Measurements from ENCODE around the gene PXMP4.

PXMP4 gene

DNA sequence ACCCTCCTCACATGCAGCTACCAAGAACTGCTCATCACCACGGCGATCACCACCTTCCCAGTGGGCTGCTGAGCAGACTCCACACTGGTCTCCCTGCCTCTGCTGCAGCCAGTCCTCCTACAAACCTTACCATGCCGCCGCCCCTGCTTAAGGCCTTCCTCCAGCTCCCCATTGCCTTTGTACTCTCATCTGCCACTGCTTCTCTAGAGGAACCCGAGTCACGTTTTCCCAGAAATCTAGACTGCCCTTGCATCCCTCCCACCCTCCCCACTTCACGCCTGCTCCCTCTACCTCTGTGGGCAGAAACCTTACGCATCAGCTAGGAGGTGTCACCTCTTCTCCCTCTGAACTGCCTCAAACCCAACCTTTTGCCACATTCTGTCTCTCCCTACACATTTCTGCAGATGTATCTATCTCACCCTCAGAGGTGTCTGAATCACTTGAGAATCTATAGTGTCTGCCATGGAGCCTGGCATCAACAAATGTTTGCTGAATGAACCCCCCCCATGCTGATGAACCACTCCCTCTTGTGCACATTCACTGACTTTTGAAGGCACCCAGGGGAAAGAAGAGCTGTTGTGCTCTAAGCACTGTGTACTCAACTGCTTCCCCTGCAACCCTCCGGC is 38.3 kb downstream of the PXMP4 start:
- DNase-seq (ENCODE audit: low read depth), result no peak

DNA sequence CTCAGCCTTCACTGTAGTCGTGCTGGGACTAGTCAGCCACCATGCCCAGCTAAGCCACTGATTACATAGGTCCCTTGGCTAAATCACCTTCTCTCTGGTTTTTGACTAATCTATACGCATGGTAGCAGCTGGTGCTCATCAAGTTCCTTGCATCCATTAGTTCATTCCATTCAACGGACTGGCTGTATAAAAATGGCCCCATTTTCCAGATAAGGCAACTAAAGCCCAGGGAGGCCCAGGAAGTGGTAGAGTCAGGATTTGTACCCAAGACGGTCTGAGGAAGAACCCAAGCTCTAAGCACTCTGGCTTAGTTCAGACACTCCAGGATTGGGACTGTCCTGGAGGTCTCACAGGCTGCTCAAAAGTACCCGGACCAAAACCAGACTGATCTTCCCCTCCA is 38.8 kb downstream of the PXMP4 start:
- no peak for DNase-seq (ENCODE audit: low read depth)

DNA sequence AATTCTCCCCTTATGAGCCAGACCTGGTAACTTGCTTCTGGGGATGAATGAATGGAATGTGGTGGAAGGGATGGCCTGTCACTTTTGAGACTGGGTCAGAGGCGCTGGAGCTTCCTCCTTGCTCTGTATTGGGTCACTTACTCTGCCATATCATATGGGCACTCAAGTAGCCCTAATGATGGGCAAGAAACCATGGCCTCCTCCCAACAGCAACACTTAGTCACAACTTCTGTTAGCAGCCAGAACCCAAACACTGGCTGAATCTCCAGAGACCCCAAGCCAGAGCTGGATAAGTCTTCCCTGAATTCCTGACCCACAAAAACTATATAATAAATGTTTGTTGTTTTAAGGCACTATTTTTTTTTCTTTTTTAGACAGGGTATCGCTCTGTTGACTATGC is 39.4 kb downstream of the PXMP4 start:
- DNase-seq (ENCODE audit: low read depth), result no peak

DNA sequence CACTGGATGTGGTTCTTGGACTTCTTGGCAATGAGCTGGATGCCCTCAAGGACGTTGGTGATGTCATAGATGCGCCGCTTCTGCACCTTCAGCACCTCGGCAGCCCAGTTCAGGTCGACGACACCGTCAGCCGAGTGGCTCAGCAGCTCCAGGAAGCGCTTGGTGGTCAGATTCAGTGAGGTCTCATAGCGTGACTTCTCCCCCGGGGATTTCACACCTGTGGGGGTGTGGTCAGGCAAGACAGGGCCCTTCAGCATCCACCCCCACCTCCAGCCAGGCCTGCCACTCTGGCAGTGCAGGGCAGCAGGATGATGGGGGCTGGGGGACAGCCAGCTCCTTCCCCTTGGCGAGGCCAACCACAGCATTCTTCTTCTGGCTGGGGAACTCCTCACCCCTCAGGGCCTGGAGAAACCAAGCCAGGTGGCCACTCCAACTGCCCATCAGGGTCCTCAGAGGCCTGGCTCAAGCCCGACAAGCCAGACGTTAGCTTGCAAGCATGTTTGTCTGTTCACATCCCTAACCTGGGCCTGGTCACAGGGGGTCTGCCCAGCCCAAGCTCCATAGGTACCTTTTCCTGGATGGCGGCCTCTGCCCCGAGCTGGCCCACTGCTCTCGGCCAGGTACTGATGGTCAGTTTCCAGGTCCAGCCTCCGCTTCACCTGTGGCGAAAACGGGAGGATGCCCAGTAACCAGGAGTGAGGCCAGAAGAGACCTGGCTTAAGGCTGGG is 40.2 kb downstream of the PXMP4 start:
- DNase-seq (ENCODE audit: low read depth), result no peak

DNA sequence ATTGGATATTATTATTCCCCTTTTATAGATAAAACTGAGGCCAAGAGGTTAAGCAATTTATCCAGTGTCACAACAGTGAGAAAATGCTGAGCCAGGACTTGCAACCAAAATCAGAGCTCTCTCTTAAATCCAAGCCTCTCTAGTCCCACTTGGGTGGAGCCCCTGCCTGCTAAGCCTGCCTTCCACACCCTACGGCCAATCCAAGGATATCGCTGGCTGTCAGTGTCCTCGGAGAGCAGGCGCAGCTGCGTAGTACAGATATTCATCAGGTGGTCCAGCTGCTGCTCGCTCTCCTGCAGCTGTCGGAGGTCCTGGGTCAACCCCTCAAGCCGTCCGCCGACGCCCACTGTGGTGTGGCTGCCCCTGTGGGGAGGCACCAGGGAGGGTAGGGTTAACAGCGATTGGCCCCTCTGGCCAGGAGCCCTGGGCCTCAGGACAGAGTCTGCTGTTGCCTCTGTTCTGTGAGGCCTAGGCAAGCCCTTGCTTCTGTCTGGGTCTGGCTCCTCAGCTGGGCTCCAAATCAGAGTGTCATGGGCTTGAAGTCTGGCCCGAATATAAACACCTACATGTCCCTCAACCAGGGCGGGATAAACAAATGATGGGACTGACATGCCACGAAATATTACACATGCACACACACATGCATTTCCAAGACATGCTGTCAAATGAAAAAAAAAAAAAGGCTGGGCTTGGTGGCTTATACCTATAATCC is 42.0 kb downstream of the PXMP4 start:
- no peak for DNase-seq (ENCODE audit: low read depth)

DNA sequence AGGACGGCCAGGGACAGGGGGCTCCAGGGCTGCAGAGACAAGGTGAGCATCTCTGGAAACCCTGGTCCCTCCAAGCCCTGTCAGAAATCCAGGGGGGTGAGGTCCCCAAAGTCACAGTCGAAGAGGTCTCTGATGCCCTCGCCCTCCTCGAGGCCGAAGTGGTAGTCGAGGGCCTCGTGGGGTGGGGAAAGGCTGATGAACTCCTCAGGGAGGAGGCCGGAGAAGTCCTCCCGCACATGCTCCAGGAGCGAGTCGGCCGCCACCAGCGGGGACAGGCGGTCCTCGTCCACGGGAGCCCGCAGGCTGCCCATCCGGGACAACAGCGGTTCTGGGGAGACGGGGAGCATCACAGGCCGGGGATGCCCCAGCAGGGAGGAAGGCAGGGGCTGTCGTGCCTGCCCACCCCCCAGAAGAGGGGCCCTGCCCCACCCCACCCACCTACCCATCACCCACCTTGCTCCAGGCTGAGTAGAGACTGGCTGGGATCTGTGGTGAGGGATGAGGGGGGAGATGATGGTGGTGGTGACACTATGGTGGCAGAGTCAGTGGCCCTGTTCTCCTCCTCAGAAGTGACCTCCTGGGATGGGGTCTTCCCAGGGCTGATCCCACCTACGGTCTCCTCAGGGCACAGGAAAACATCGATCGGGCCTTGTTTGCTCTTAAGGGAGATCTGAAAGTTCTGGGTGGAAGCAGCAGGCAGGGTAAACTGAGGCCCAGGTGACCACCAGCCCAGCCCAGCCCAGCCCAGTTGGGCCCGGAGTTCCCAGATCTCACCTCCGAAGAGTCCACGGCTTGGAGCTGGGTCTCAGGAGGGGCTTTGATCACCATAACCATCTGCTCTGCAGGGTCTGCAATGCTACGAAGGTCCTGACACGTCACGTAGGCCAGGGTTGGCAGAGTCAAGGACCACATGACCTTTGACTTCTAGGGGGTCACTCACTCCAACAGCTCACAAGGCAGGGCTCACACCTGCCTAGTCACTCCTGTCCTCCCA is 43.2 kb downstream of the PXMP4 start:
- no peak for DNase-seq (ENCODE audit: low read depth)

DNA sequence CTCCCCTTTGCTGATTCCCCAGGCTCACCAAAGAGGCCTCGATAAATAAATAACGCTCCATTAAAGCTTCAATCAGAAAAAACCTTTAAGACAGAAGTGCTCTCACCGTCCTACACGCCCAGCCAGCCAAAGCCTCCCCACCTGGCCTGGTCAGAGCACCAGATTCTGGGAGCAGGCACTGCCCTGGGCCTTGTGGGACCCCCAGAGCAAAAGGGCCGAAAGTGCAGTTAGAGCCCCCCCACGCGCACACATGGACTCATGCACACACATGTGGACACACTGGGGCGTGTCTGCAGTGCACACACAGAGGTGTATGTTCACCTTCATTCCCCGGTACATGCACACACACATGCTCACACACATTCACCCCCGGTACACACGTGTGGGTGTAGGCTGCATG is 44.0 kb downstream of the PXMP4 start:
- no peak for DNase-seq (ENCODE audit: low read depth)

DNA sequence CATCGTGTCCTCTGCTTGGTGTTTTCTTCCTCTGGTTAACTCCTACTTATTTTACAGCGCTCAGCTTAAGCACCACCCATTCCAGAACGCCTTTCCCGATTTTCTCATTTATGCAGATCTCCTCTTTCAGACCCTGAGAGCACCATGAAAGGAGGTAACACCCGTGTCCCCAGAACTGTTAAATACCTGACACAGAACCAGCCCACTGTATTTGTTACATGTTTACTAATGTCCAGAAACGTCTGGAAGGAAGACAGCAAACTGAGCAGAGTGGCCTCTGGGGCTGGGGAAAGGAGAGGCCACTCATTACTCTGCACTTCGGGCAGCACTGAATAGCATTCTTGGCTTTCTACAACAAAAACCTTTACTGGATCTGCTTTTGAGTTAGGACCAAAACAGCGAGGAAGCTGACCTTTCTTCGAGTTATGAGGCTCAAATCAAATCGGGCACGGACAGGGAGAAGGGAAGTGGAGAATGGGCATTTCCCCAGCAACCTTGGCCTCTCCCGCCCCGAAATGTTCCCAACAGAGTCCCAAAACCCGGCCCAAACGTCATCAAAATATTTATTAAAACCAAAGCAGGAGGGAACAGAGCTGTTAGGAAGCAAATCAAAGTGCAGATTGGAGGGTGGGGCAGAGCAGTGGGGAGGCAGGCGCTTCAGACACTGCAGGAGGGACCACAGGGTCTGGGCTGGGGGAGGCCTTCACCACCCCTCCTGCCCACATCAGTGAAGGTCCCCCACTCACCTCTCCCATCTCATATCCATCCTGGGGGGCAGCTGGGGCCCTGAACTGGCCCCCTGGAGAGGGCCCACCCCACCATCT is 44.8 kb downstream of the PXMP4 start:
- no peak for DNase-seq (ENCODE audit: low read depth)

DNA sequence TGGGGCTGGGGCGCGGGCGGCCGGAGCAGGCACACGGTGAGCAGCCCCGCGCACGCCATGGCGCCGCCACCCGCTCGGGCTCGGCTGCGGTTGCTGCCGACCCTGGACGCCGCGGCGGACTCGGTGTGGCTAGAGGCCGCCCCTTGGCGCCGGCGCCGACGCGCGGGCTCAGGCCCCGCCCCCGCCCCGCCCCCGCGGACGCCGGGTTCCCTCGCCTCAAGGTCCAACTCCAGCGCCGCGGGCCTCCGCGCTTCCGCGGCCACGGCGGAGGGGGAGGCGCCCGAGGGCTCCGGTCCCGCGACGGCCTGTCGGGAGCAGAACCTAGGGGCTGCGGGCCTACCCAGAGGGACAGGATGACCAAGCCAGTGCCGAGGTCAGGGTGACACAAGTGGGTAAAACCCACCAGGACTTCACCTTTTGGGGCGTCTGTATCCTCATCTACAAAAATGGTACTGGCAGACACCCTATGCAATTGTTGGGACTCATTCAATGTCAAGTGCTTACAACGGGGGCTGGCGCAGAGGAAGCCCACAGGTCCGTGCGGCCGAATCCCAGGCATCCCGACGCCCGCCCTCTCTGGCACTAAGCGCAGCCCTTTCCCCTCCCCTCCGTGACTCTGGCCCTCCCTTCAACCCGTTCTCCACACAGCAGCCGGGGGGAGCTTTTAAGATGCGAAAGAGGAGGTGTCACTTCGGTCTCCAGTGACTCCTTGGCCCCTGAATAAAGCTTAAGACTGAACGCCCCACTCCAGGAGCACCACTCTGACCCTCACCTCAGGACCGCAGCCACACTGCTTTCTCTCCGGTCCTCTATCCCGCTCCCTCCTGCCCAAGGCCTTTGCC is 45.6 kb downstream of the PXMP4 start, which contains the start of gene NECAB3:
NECAB3 (minus strand) TSS at position 135 of the 842 bp plus-strand sequence; CDS start at position 59, 76 bp downstream.
- peak; percentile 28 for DNase-seq (ENCODE audit: low read depth)

DNA sequence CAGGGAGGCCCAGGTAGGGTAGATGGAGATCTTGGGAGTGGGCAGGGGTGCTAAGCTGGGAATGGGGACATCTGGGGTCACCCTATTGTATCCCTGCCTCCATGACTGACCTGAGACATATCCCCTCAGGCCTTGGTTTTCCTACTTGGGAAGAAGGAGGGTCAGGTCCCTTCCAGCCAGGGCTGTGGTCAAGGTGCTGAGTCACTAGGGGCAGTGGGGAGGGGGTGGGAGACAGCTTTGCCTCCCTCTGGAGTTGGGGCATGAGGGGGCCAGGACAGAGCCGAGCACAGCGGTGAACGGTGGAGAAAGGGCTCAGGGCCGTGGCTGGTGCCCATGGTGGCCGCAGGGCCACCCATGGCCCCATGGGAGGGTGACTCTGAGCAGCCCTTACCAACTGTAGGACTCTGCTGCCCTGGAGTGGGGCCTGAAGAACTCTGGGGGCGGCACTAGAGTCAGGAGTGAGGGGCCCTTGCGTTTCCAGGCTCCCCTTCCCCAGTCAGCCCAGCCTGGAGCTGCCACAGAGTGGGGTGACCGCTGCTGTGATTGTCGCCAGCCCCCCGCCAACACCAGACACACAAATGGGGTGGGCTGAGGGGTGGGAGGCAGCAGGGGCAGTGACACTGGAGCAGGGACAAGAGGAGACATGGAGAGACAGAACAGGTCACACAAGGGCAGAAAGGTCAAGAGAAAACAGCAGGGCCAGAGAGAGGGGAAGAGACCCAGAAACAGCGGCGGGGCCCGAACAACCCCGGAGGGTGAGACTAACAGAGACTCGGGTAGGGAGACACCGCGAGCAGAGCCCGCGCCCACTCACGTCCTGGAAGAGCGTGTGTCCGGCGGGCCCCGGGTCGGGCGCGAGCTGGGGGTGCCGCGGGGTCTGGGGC is 46.5 kb downstream of the PXMP4 start:
- DNase-seq (ENCODE audit: low read depth), result no peak

DNA sequence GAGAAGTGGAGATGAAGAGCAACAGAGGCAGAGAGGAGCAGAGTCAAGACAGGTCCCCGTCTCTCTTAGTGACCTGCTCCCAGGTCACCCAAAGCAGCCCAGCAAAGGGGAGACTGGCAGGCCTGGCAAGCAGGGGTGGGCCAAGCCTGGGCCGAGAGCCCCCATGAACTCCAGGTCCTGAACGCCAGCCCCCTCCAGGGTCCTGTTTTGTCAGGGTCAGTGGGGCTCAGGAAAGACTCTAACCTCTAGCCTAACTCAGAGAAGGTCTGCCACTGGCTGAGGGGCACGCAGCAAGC is 47.0 kb downstream of the PXMP4 start:
- no peak for DNase-seq (ENCODE audit: low read depth)

DNA sequence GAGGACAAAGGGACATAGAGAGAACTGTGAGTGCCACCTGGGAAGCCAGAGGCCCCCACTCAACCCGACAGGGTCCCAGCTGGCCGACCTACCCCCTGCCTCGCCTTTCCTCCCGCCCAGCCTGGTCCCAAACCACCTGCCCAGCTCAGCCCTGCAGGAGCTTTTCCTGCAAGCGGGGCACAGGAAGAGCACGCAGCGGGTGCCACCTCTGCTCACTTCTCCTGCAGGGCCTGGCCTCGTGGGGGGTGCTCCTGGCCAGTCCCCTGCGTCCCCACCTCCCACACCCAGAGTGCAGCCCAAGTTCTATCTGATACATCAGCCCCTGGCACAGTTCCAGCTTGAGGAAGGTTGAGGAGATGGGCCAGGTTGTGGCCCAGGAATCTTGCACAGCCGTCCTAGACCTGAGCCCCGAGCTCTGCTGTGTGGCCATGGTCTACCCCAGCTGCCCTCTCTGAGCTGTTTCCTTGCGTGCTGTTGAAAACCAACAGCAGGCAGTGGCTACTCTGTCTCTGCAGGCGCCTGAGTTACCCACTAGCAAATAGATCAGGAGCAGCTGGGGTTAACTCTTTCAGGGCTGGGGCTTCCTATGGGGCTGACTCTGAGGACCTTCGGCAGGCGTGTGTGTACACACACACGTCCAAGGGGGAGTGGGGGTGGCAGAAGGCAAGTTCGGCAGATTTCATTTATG is 47.5 kb downstream of the PXMP4 start:
- no peak for DNase-seq (ENCODE audit: low read depth)

DNA sequence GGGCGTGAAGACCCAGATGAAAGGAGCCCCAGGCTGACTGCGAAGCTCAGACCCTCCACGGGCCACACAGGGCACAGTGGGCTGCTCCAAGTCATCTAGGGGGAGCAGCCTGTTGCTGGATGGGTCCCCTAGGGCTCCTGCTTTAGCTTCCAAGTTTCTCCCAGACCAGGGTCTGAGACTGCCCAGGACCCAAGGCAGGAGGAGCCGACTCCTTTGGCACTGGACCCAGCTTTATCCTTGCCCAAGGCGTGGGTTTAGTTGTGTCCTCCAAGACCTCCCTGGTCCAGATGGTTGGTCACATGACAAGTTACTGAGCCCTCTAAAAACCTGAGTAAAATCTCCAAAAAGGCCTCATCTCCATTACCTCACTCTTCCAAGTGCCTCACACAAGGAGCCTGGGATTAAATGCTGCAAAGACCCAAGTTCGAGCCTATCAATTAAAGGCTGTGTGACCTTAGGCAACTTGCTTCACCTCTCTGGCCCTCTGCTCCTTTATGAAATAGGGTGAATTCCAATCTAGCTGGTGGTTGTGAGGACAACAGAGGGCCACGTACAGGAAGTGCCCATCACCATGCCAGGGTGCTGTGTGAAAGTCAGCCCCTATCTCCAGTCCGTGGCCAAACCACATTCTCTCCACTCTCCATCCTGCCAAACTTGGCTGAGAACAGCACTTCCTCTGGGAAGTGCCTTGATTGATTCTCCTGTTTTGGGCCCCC is 48.4 kb downstream of the PXMP4 start:
- DNase-seq (ENCODE audit: low read depth), result no peak

DNA sequence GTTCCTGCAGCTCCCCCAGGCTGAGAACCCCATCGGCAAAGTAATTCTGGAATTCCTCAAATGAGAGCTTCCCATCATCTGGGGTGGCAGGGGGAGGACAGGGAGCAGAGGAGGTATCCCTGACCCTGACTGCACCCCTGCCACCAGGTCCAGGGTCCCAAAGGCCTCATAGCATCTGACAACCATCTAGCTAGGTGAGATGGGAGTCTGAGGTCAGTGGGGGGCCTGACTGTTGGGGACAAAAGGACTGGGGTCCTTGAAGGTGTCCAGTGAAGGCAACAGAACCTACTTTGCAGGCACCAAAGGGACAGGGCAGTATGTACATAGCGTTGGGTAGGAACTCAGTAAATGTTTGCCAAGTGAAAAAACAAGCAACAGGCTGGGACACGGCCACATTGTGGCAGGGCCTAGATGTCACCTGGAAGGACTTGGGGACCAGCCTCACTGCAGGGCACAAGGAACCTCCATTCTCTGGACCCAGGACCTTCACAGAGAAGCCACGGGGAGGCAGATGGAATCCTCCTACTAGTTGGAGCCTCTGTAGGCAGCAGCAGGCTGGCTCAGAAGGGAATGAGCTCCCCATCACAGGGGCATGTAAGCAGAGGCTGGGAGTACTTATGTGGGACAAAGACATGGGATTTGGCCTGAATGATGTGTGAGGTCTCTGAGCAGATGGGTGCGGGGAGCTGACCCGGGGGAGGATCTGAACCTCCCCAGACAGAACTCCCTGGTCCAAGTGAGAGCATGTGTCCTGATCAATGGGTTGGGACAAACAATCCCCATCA is 49.2 kb downstream of the PXMP4 start:
- no peak for DNase-seq (ENCODE audit: low read depth)

DNA sequence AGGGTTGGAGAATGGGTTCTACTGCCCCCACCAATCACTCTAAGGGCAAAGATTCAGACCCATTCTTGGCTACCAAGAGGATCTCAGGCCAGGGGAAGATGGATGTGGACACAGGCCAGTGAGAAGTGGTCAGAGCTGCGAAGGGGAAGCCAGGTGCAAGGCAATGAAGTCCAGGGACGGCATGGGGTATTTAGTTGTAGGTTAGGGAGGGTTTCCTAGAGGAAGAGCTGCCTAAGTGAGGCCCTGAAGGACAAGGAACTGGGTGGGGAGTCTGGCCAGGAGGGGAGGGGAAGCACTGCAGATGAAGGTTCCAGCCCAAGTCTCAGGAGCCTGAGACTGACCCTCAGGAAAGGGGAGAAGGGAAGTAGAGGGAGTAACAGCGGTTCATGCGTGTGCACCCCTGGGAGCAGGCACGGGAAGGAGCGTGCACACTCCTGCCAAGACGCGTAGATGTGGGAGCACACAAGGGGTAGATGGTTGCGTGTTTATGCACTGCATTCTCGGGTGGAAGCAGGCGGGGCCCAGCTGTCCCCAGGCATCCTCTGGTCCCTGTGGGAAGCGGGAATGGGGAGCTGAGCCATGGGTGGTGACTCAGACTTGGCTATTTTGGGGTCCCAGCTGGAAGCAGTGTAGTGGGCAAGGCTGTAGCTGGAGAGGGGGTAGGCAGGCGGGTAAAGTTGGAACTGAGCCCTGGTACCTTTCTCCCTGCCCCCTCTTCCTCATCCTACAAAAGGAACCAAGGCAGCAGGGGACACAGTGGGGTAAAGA is 50.1 kb downstream of the PXMP4 start:
- DNase-seq (ENCODE audit: low read depth), result no peak

DNA sequence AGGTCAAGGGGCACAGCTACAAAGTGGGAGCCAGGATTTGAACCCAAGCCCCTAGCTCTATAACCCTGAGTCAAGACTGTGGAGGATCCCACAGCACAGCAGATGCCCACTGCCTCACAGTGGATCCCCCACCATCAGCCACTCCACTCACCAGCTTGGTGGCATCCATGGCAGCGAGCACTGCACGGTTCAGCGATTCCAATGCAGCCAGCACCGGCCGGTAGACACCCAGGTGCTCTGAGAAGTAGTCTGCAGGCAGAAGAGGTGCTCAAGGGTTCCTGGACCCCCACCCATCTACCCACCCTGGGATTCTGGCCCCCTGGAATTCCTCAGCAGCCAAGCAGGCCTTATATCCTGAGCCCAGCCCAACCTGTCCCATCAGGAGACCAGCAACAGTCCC is 50.9 kb downstream of the PXMP4 start:
- no peak for DNase-seq (ENCODE audit: low read depth)
